ENCODE measurements around the gene POU3F2. TPM values are rescaled to one million over a fixed set of nuclear protein-coding genes. Genes with fewer than 3 reads are reported as not detected.

The POU3F2 gene
- total RNA-seq, 1 donor from 2014 or later: not detected

GRCh38 chr6:98841621-98842341, 7.4 kb downstream of the POU3F2 start:
- Mint-ChIP-seq H3K4me1 (ENCODE audit: unreplicated experiment) (peaks cover 15% of the 10 kb centered on the region), H3K36me3 (ENCODE audit: unreplicated experiment) (no peaks in the 10 kb centered on the region), H3K27ac (ENCODE audit: unreplicated experiment) (no peak overlapping the region), H3K4me3 (ENCODE audit: unreplicated experiment) (no peak overlapping the region), H3K9me3 (ENCODE audit: unreplicated experiment) (no peaks in the 10 kb centered on the region), H3K27me3 (ENCODE audit: unreplicated experiment) (peaks cover 83% of the 10 kb centered on the region)
- no peak for DNase-seq (ENCODE audit: extremely low spot score, unreplicated experiment)
- no peak for TF ChIP-seq CTCF (IDR thresholded peaks at IDR 0.05)

GRCh38 chr6:98842342-98843180, 8.2 kb downstream of the POU3F2 start:
- Mint-ChIP-seq H3K4me3 (ENCODE audit: unreplicated experiment) (no peak overlapping the region), H3K27me3 (ENCODE audit: unreplicated experiment) (peaks cover 84% of the 10 kb centered on the region), H3K27ac (ENCODE audit: unreplicated experiment) (no peak overlapping the region), H3K9me3 (ENCODE audit: unreplicated experiment) (no peaks in the 10 kb centered on the region), H3K4me1 (ENCODE audit: unreplicated experiment) (peaks cover 15% of the 10 kb centered on the region), H3K36me3 (ENCODE audit: unreplicated experiment) (no peaks in the 10 kb centered on the region)
- DNase-seq (ENCODE audit: extremely low spot score, unreplicated experiment): no peak
- TF ChIP-seq CTCF (IDR thresholded peaks at IDR 0.05): no peak

GRCh38 chr6:98843271-98844243, 9.2 kb downstream of the POU3F2 start:
- peaks cover 78% of the 10 kb centered on the region for H3K27me3 Mint-ChIP-seq (ENCODE audit: unreplicated experiment)
- no peak overlapping the region for H3K4me3 Mint-ChIP-seq (ENCODE audit: unreplicated experiment)
- H3K27ac Mint-ChIP-seq (ENCODE audit: unreplicated experiment): no peak overlapping the region
- no peaks in the 10 kb centered on the region for H3K36me3 Mint-ChIP-seq (ENCODE audit: unreplicated experiment)
- no peak for TF ChIP-seq CTCF (IDR thresholded peaks at IDR 0.05)
- no peak for DNase-seq (ENCODE audit: extremely low spot score, unreplicated experiment)
- H3K9me3 Mint-ChIP-seq (ENCODE audit: unreplicated experiment): no peaks in the 10 kb centered on the region
- H3K4me1 Mint-ChIP-seq (ENCODE audit: unreplicated experiment): peaks cover 15% of the 10 kb centered on the region

- Mint-ChIP-seq H3K36me3 (ENCODE audit: unreplicated experiment) (no peaks in the 10 kb centered on the region), H3K9me3 (ENCODE audit: unreplicated experiment) (no peaks in the 10 kb centered on the region), H3K27me3 (ENCODE audit: unreplicated experiment) (peaks cover 79% of the 10 kb centered on the region), H3K4me1 (ENCODE audit: unreplicated experiment) (peaks cover 15% of the 10 kb centered on the region), H3K27ac (ENCODE audit: unreplicated experiment) (no peak overlapping the region), H3K4me3 (ENCODE audit: unreplicated experiment) (peak overlapping the region; percentile 38)
- DNase-seq (ENCODE audit: extremely low spot score, unreplicated experiment): no peak
- no peak for TF ChIP-seq CTCF (IDR thresholded peaks at IDR 0.05)
These were observed 10.2 kb downstream of the POU3F2 start for GRCh38 chr6:98844244-98845210.
